ENCODE data around the gene LLGL2.
"Not testable (repeated sequence)": the region's sequence is repeated elsewhere in the genome, so short reads cannot be mapped to it uniquely, and the experiment has no call there.

LLGL2 gene

GRCh38 chr17:75507733-75508719 lies 17.5 kb upstream of the LLGL2 start:
- DNase-seq: no peak

- no peak for DNase-seq
These were observed 16.6 kb upstream of the LLGL2 start for GRCh38 chr17:75508931-75509361.

GRCh38 chr17:75509528-75510258 lies 15.8 kb upstream of the LLGL2 start:
- no peak for DNase-seq

- no peak for DNase-seq
These were observed 14.3 kb upstream of the LLGL2 start for GRCh38 chr17:75511270-75511609.

GRCh38 chr17:75511610-75512575 lies 13.6 kb upstream of the LLGL2 start:
- DNase-seq: no peak

GRCh38 chr17:75512926-75513640 lies 12.4 kb upstream of the LLGL2 start:
- DNase-seq: no peak

- DNase-seq: no peak
These were observed 11.9 kb upstream of the LLGL2 start for GRCh38 chr17:75513641-75514000.

GRCh38 chr17:75514299-75514918 lies 11.1 kb upstream of the LLGL2 start:
- no peak for DNase-seq

- DNase-seq: no peak
These were observed 10.5 kb upstream of the LLGL2 start for GRCh38 chr17:75514919-75515495.

GRCh38 chr17:75515496-75516254 lies 9.8 kb upstream of the LLGL2 start, which contains the start of gene CASKIN2:
CASKIN2 (minus strand) TSS chr17:75515537; CDS start chr17:75513804, 1,733 bp downstream.
- peak; percentile 71 for DNase-seq

- DNase-seq: peak; percentile 71
These were observed 9.3 kb upstream of the LLGL2 start, which contains the start of gene TSEN54 for GRCh38 chr17:75516255-75516618. TSEN54 (plus strand) TSS chr17:75516528; CDS start chr17:75516561, 33 bp downstream.

- DNase-seq: peak; percentile 65
These were observed 8.7 kb upstream of the LLGL2 start for GRCh38 chr17:75516619-75517296.

GRCh38 chr17:75517297-75517865 lies 8.1 kb upstream of the LLGL2 start:
- DNase-seq: no peak

- DNase-seq: no peak
These were observed 7.3 kb upstream of the LLGL2 start for GRCh38 chr17:75518201-75518600.

GRCh38 chr17:75518983-75519537 lies 6.4 kb upstream of the LLGL2 start:
- DNase-seq: no peak

GRCh38 chr17:75520413-75520812 lies 5.1 kb upstream of the LLGL2 start:
- not testable (repeated sequence) for DNase-seq

- DNase-seq: no peak
These were observed 4.2 kb upstream of the LLGL2 start for GRCh38 chr17:75521290-75521689.

- no peak for DNase-seq
These were observed 3.4 kb upstream of the LLGL2 start for GRCh38 chr17:75521951-75522727.
